Suppressor macrophage treated with lipopolysaccharide for 4 hours (primary cell): ENCODE results near the gene FOXJ2.
"Not testable (repeated sequence)": the region's sequence is repeated elsewhere in the genome, so short reads cannot be mapped to it uniquely, and the experiment has no call there.

ENCODE experiments used
- DNase-seq: peaks from one replicate; pipeline ENCODE4 v3.0.0-alpha.2; 2020

The FOXJ2 gene

GRCh38 chr12:8032242-8033152, at the start of gene FOXJ2:
Gene FOXJ2 (plus strand): TSS chr12:8032716. CDS start chr12:8039833, 7,117 bp downstream.
- peak; percentile 84 for DNase-seq

GRCh38 chr12:7983019-7983418, 49.5 kb upstream of the FOXJ2 start:
- DNase-seq, result not testable (repeated sequence)

- not testable (repeated sequence) for DNase-seq
These were observed 49.1 kb upstream of the FOXJ2 start for GRCh38 chr12:7983460-7983859.

GRCh38 chr12:7984900-7985299, 47.6 kb upstream of the FOXJ2 start:
- no peak for DNase-seq

GRCh38 chr12:7985802-7986418, 46.6 kb upstream of the FOXJ2 start:
- DNase-seq, result no peak

- peak; percentile 97 for DNase-seq
These were observed 42.6 kb upstream of the FOXJ2 start for GRCh38 chr12:7989827-7990491.

- no peak for DNase-seq
These were observed 41.0 kb upstream of the FOXJ2 start for GRCh38 chr12:7991535-7991934.

GRCh38 chr12:7994731-7995205, 37.7 kb upstream of the FOXJ2 start:
- peak; percentile 55 for DNase-seq

GRCh38 chr12:7995266-7995963, 37.1 kb upstream of the FOXJ2 start:
- DNase-seq, result peak; percentile 95

- not testable (repeated sequence) for DNase-seq
These were observed 31.7 kb upstream of the FOXJ2 start for GRCh38 chr12:8000827-8001226.

- DNase-seq, result peak; percentile 58
These were observed 31.0 kb upstream of the FOXJ2 start for GRCh38 chr12:8001496-8001895.

- not testable (repeated sequence) for DNase-seq
These were observed 27.6 kb upstream of the FOXJ2 start for GRCh38 chr12:8004897-8005296.

- no peak for DNase-seq
These were observed 21.2 kb upstream of the FOXJ2 start for GRCh38 chr12:8011331-8011730.

- no peak for DNase-seq
These were observed 19.7 kb upstream of the FOXJ2 start for GRCh38 chr12:8012651-8013309.

GRCh38 chr12:8014836-8015235, 17.7 kb upstream of the FOXJ2 start:
- no peak for DNase-seq

- DNase-seq, result not testable (repeated sequence)
These were observed 14.3 kb upstream of the FOXJ2 start for GRCh38 chr12:8018213-8018612.

- DNase-seq, result no peak
These were observed 13.6 kb upstream of the FOXJ2 start for GRCh38 chr12:8018666-8019581.

GRCh38 chr12:8026291-8026900, 6.1 kb upstream of the FOXJ2 start:
- DNase-seq, result peak; percentile 99

- DNase-seq, result no peak
These were observed 4.7 kb upstream of the FOXJ2 start for GRCh38 chr12:8027856-8028255.

- no peak for DNase-seq
These were observed 4.2 kb upstream of the FOXJ2 start for GRCh38 chr12:8028267-8028666.

- no peak for DNase-seq
These were observed 2.3 kb upstream of the FOXJ2 start for GRCh38 chr12:8030189-8030588.
